Measurements from ENCODE around the gene HYOU1.
A peak's percentile ranks its signal among the peaks of the same experiment; 100 is the strongest.
"Not testable (repeated sequence)": the region's sequence is repeated elsewhere in the genome, so short reads cannot be mapped to it uniquely, and the experiment has no call there.

The HYOU1 gene

GRCh38 chr11:119087123-119087522 lies 30.1 kb upstream of the HYOU1 start:
- DNase-seq: no peak

GRCh38 chr11:119085437-119085847 lies 28.4 kb upstream of the HYOU1 start:
- DNase-seq: peak; percentile 50 to 53

DNA sequence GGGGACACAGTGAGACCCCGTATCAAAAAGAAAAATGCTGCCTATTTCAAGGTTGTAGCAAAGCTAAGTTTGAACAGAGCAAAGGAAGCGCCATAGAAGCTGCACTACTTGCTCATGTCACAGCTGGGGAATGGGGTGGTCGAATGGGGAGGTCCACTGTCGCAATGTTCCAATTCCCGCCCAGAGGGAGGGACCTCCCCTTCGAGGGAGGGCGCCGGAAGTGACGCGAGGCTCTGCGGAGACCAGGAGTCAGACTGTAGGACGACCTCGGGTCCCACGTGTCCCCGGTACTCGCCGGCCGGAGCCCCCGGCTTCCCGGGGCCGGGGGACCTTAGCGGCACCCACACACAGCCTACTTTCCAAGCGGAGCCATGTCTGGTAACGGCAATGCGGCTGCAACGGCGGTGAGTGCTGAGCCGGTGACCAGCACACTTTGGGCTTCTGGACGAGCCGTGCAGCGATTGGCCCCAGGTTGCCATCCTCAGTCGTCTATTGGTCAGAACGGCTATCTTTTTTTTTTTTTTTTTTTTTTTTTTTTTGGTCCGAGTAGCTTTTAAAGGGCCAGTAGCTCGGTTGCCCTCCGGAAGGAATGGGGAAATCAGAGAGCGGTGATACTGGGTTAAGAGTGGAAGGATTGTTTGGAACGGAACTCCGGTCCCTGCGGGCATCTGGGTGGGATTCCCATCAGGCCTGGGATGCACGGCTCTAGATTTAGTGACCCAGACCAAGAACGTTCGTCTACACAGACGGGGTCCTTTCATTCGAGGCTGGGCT lies 27.8 kb upstream of the HYOU1 start, which contains the start of gene HMBS:
Gene HMBS (plus strand): TSS at position 219 of the 774 bp plus-strand sequence. CDS start 153 bp downstream, at position 372.
- DNase-seq: peak; percentile 86 to 89

DNA sequence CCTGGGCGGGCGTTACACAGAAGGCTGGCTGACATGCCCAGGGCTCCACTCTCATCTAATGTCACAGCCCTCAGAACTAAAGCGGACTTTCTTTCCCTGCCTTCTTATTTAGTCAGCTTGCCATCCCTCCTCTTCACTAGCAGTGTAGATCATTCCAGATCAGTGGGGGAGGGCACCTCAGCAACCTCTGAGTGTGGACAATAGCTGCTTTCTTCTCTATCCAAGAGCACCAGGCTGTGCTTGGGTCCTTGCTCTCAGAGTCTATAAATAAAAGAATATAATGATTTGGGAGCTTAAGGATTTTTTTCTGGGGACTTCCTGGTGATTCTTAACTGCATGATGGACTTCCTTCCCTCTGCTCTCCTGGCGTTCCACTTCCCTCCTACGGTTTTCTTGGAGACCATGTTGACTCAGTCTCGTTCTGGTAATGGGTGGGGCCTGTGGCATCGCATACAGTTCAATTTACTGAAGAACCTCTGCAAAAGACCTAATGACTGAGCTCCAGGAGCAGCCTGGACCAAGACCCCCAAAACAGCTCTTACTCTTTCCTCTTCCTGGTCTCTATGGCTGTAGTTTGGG lies 24.8 kb upstream of the HYOU1 start:
- DNase-seq: no peak

GRCh38 chr11:119078675-119079420 lies 21.8 kb upstream of the HYOU1 start:
- no peak for DNase-seq

GRCh38 chr11:119077839-119078238 lies 20.8 kb upstream of the HYOU1 start:
- no peak for DNase-seq

GRCh38 chr11:119067371-119068222 lies 10.6 kb upstream of the HYOU1 start, which contains the start of gene VPS11:
Gene VPS11 (plus strand): TSS chr11:119067818. CDS start chr11:119067824, 6 bp downstream.
- peak; percentile 97 to 98 for DNase-seq

- DNase-seq: peak; percentile 27 to 52
Measured at GRCh38 chr11:119065369-119065768, 8.4 kb upstream of the HYOU1 start.

DNA sequence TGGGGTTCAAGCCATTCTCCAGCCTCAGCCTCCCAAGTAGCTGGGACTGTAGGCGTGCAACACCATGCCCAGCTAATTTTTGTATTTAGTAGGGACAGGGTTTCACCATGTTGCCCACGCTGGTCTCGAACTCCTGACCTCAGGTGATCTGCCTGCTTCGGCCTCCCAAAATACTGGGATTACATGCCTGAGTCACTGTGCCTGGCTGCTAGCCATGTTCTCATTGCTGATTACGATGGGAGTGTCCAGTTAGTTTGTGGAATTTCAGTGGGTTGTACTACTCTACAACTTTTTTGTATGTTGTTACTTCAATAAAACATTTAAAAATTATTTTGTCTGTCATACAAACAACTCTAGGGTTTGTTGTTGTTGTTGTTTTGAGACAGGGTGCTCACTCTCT lies 5.8 kb upstream of the HYOU1 start:
- DNase-seq: no peak

DNA sequence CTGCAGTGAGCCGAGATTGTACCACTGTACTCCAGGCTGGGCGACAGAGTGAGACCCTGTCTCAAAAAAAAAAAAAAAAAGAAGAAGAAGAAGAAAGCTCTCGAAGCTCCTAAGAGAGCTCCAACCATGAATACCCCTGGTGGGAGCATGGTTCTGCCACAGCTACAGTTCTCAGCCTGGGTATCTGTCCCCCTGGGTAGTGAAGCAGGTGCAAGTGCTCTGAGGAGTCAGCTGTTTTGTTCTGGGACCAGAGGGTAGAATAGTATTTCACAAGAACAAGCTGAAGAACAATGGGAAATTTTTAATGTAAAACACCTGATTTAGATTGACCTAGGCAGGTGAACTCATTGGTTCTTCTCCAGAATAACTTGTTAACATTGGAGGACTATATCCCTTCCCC lies 4.3 kb upstream of the HYOU1 start:
- DNase-seq: no peak

GRCh38 chr11:119059128-119059527 lies 2.1 kb upstream of the HYOU1 start:
- not testable (repeated sequence) for DNase-seq

DNA sequence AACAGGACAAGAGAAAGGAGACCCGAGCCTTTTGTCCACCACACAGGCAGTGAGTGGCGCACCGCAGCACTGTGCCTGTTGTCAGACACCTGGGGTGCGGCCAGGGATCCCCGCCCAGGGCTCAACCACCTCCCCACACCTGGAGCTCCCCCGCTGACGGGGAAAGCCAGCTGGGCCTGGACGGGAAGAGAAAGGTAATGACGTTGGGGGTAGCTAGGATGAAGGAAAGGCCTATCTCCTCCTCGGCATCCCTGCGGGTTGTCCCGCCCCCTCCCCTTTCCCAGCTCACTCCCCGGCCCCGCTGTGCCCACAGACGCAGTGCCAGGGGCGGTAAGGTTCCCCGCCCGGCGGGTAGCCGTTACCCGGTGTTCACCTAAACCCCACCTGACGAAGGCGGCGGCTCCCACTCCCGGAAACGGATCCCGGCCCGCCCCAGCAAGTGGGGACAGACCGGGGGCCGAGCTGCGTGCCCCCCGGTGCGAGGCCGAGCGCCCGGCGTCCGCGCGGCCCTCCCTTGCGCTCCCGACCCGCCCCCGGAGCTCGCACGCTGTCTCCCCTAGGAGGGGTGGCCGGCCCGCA lies 495 bp downstream of the HYOU1 start:
- peak; percentile 37 to 40 for DNase-seq

DNA sequence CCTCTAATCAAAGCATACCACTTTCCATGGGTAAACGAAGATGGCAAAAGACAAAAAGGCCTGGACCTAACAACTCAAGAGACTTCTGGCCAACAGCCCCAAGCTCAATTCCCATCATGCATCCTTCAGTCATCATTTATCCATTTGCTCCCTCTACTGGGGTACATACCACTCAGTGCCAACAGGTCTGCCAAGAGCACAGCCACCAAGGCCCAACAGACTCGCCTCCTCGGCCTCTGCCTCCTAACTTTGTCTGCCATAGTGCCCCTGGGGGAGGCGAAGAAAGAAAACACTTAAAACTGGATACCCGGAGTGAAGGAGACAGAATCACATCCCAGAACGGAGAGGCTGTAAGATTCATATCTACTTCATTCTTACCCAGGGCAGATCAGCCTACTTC lies 1.1 kb downstream of the HYOU1 start:
- DNase-seq: no peak

GRCh38 chr11:119054418-119054817 lies 2.6 kb downstream of the HYOU1 start:
- no peak for DNase-seq

GRCh38 chr11:119052163-119052814 lies 4.7 kb downstream of the HYOU1 start:
- no peak for DNase-seq

DNA sequence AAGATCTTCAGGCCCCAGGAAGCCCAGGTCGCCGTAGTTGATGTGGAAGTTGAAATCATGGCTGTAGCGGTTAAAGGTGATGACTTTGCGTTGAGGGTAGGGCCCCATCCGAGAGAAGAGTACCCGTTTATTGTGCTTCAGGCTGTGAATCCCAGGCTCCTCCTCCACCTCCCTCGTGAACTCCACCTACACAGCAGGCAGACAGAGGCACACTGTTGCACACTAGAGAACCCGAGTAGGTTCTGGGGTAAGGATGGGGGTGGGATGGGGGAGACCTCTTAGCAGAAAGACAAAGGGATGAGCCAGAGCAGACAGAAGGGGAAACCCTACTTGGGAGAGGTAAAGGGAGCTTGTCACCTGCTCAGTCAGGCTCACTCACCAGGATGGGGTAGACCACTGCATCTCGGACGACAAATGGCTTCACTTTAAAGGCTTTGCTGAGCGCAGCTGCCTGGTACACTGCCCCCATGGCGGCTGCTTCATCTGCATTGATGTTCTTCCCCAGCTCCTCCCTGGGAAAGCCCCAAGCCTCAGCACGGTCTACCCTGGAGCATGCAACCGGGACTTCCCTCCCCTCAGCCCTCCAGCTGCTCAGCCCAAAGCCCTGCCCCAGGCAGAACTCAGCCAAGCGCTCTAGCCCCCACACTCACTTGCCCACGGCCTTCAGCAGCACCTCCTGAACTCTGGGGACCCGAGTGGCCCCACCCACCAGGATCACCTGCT lies 5.4 kb downstream of the HYOU1 start:
- no peak for DNase-seq

- no peak for DNase-seq
Measured at GRCh38 chr11:119049081-119049480, 7.9 kb downstream of the HYOU1 start.

DNA sequence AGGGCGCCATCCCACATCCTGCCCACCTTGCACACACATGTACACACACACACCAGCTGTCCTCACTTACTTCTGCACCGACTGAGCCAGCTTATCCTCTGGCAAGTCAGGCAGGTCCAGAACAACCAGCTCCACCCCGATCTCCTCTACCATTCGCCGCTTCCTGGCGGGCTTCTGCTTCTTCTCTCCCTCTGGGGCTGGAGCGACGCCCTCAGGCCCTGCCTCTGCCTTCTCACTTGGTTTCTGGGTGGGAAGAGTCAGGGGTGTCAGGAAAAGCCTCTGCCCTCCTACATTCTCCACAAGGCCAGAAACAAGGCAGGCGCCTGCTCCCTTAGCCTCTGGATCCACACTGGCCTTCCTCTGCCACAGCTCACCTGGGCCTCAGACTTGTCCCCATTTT lies 8.4 kb downstream of the HYOU1 start:
- DNase-seq: no peak

GRCh38 chr11:119047205-119047604 lies 9.8 kb downstream of the HYOU1 start:
- no peak for DNase-seq

- DNase-seq: no peak
Measured at GRCh38 chr11:119046489-119046888, 10.5 kb downstream of the HYOU1 start.

DNA sequence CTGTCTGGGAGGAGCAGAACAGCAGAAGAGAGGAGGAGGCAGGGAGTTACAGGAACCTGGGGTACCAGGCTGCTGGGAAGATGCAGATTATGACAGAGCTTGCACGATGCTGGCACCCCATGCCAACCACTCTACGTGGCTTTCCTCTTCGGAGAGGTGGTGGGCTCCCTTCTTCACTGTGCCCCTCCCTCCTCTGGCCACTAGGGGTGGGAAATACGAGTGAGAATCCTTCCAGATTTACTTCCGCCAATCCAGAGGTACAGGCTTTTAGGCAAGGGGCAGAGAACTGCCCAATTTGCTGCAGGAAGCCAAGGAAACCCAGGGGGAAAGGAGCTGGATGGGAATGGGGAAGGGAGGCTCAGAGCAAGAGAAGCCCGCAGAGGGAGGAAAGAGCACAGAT lies 12.3 kb downstream of the HYOU1 start:
- no peak for DNase-seq

All from activated CD4-positive, alpha-beta T cell treated with anti-CD3 and anti-CD28 coated beads for 4 hours (primary cell).